ENCODE data around the gene RAMP3. TPM values are rescaled to one million over a fixed set of nuclear protein-coding genes. Genes with fewer than 3 reads are reported as not detected.

RAMP3 gene
- total RNA-seq, 1 donor from 2014 or later = not detected

GRCh38 chr7:45192621-45193041 is 35.0 kb downstream of the RAMP3 start:
- peaks cover 5% of the 10 kb centered on the region for H3K9me3 Mint-ChIP-seq (ENCODE audit: low read depth)
- DNase-seq (ENCODE audit: low spot score, unreplicated experiment) = no peak
- no peak overlapping the region for H3K27ac Mint-ChIP-seq

GRCh38 chr7:45193828-45194227 is 36.2 kb downstream of the RAMP3 start:
- no peak for TF ChIP-seq CTCF (IDR thresholded peaks at IDR 0.05; ENCODE audit: unreplicated experiment)
- peaks cover 5% of the 10 kb centered on the region for H3K9me3 Mint-ChIP-seq (ENCODE audit: low read depth)
- H3K4me3 Mint-ChIP-seq (ENCODE audit: low read depth) = no peak overlapping the region
- H3K27me3 Mint-ChIP-seq = peaks cover 20% of the 10 kb centered on the region
- H3K36me3 Mint-ChIP-seq (ENCODE audit: insufficient read depth) = no peaks in the 10 kb centered on the region
- DNase-seq (ENCODE audit: low spot score, unreplicated experiment) = no peak
- no peak overlapping the region for H3K27ac Mint-ChIP-seq
- no peaks in the 10 kb centered on the region for H3K4me1 Mint-ChIP-seq (ENCODE audit: low read depth)

More at GRCh38 chr7:45192621-45193041, 35.0 kb downstream of the RAMP3 start:
- Mint-ChIP-seq H3K4me1 (ENCODE audit: low read depth) (no peaks in the 10 kb centered on the region), H3K27me3 (peaks cover 20% of the 10 kb centered on the region), H3K36me3 (ENCODE audit: insufficient read depth) (no peaks in the 10 kb centered on the region), H3K4me3 (ENCODE audit: low read depth) (no peak overlapping the region)
- no peak for TF ChIP-seq CTCF (IDR thresholded peaks at IDR 0.05; ENCODE audit: unreplicated experiment)

DNA sequence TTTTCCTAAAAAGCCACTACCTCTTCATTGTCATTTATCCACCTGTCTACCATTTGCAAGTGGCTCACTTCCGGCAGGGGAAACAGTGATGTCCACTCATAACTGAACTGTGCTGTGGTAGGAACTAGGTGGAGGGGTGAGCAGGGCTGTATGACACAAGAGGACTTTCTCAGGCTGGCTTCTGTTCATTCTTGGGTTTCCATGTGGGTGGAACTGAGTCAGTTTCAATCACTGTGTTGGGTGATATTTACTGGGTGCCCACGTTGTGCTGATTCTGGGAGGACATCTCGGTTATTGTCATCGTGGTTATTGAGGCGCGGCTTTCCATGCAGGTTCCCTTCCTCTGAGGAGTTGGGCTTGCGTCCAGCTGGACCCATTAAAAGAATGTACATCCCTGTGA is 38.8 kb downstream of the RAMP3 start:
- peaks cover 18% of the 10 kb centered on the region for H3K27me3 Mint-ChIP-seq
- H3K27ac Mint-ChIP-seq = no peak overlapping the region

GRCh38 chr7:45197461-45197860 is 39.9 kb downstream of the RAMP3 start:
- Mint-ChIP-seq H3K36me3 (ENCODE audit: insufficient read depth) (no peaks in the 10 kb centered on the region), H3K27ac (no peak overlapping the region), H3K4me1 (ENCODE audit: low read depth) (no peaks in the 10 kb centered on the region), H3K27me3 (peaks cover 10% of the 10 kb centered on the region), H3K9me3 (ENCODE audit: low read depth) (peaks cover 2% of the 10 kb centered on the region), H3K4me3 (ENCODE audit: low read depth) (no peak overlapping the region)
- DNase-seq (ENCODE audit: low spot score, unreplicated experiment) = no peak
- no peak for TF ChIP-seq CTCF (IDR thresholded peaks at IDR 0.05; ENCODE audit: unreplicated experiment)

More for the DNA sequence above, 38.8 kb downstream of the RAMP3 start:
- TF ChIP-seq CTCF (IDR thresholded peaks at IDR 0.05; ENCODE audit: unreplicated experiment) = no peak
- Mint-ChIP-seq H3K4me3 (ENCODE audit: low read depth) (no peak overlapping the region), H3K4me1 (ENCODE audit: low read depth) (no peaks in the 10 kb centered on the region), H3K9me3 (ENCODE audit: low read depth) (peaks cover 5% of the 10 kb centered on the region), H3K36me3 (ENCODE audit: insufficient read depth) (no peaks in the 10 kb centered on the region)
- no peak for DNase-seq (ENCODE audit: low spot score, unreplicated experiment)

DNA sequence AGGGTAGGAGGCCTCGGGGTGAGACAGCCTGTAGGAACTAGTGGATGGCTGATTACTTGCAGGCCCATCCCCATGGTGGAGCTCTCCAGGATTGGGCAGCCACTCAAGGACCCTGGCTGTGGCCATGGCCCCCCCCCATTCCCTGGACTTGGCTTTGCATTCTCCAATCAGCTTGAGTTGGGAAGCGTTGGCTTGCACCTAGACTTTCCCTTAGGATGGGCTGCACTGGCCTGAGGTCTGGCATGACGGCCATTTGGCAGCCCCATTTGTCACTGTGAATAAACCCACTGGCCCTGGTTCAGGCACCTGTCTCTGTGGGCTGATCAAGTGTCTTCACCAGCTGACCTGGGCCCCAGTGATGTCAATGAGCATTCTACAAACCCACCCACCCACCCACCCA is 41.4 kb downstream of the RAMP3 start:
- H3K4me3 Mint-ChIP-seq (ENCODE audit: low read depth) = no peak overlapping the region
- H3K4me1 Mint-ChIP-seq (ENCODE audit: low read depth) = no peaks in the 10 kb centered on the region
- TF ChIP-seq CTCF (IDR thresholded peaks at IDR 0.05; ENCODE audit: unreplicated experiment) = no peak
- H3K36me3 Mint-ChIP-seq (ENCODE audit: insufficient read depth) = no peaks in the 10 kb centered on the region
- H3K27ac Mint-ChIP-seq = no peak overlapping the region
- no peak for DNase-seq (ENCODE audit: low spot score, unreplicated experiment)
- H3K27me3 Mint-ChIP-seq = peaks cover 17% of the 10 kb centered on the region
- H3K9me3 Mint-ChIP-seq (ENCODE audit: low read depth) = no peaks in the 10 kb centered on the region

Data from progenitor cell of endocrine pancreas (in vitro differentiated cells).